OCI-LY1 (cell line): ENCODE measurements around the gene MEFV.
A peak's percentile ranks its signal among the peaks of the same experiment; 100 is the strongest.

Experiments
- H2AFZ ChIP-seq: fragments of 200-600 bp; sonication (generic), shearing (Covaris generic); 2 replicates; pipeline ENCODE4 v1.6.0; 2014; ENCODE audit warnings: antibody characterized with exemption, mild to moderate bottlenecking, low read length
- H3F3A ChIP-seq: fragments of 200-600 bp; sonication (generic), shearing (Covaris generic); 2 replicates; pipeline ENCODE4 v1.6.0; 2014; ENCODE audit warnings: mild to moderate bottlenecking, antibody characterized with exemption, low read length, moderate library complexity; ENCODE audit not compliant: insufficient read depth
- H3K27ac ChIP-seq: fragments of 200-600 bp; sonication (generic); 2 replicates; pipeline ENCODE4 v1.5.1; 2014; ENCODE audit warnings: low read length, mixed run types, mild to moderate bottlenecking, low read depth; ENCODE audit not compliant: poor library complexity, severe bottlenecking
- H3K27me3 ChIP-seq: fragments of 200-600 bp; sonication (generic); 2 replicates; pipeline ENCODE4 v1.6.0; 2014; ENCODE audit warnings: antibody characterized with exemption, mild to moderate bottlenecking, low read length, moderate library complexity; ENCODE audit not compliant: insufficient read depth
- H3K36me3 ChIP-seq: fragments of 200-600 bp; sonication (generic); 2 replicates; pipeline ENCODE4 v1.6.1; 2014; ENCODE audit warnings: mild to moderate bottlenecking, antibody characterized with exemption, low read length, moderate library complexity, mixed read lengths; ENCODE audit not compliant: insufficient read depth
- H3K4me1 ChIP-seq: fragments of 200-600 bp; sonication (generic); 2 replicates; pipeline ENCODE4 v1.5.1; 2014; ENCODE audit warnings: mild to moderate bottlenecking, low read length, moderate library complexity; ENCODE audit not compliant: insufficient read depth, severe bottlenecking
- H3K4me2 ChIP-seq: fragments of 200-600 bp; sonication (generic), shearing (Covaris generic); 2 replicates; pipeline ENCODE4 v1.6.1; 2014; ENCODE audit warnings: low read length
- H3K4me3 ChIP-seq: fragments of 200-600 bp; sonication (generic); 2 replicates; pipeline ENCODE4 v1.5.1; 2014; ENCODE audit warnings: low read length, low read depth, mild to moderate bottlenecking, mixed read lengths; ENCODE audit not compliant: poor library complexity, severe bottlenecking
- H3K79me2 ChIP-seq: fragments of 200-600 bp; shearing (Covaris generic); 2 replicates; pipeline ENCODE4 v1.6.1; 2016; ENCODE audit warnings: mixed run types, low read length, mixed read lengths; ENCODE audit not compliant: insufficient read depth
- H3K9ac ChIP-seq: fragments of 200-600 bp; sonication (generic), shearing (Covaris generic); 2 replicates; pipeline ENCODE4 v1.6.1; 2014; ENCODE audit warnings: mild to moderate bottlenecking, low read length, mixed read lengths
- H3K9me2 ChIP-seq: fragments of 200-600 bp; sonication (generic), shearing (Covaris generic); 2 replicates; pipeline ENCODE4 v1.6.1; 2014; ENCODE audit warnings: low read depth, mild to moderate bottlenecking, low read length, mixed read lengths
- H3K9me3 ChIP-seq: fragments of 200-600 bp; shearing (Covaris generic); 2 replicates; pipeline ENCODE4 v1.6.1; 2014; ENCODE audit warnings: low read length, mixed read lengths
- H4K20me1 ChIP-seq: fragments of 200-600 bp; sonication (generic), shearing (Covaris generic); 2 replicates; pipeline ENCODE4 v1.6.0; 2016; ENCODE audit warnings: mild to moderate bottlenecking, low read length; ENCODE audit not compliant: insufficient read depth
- EZH2 ChIP-seq: fragments of 200-600 bp; sonication (generic), shearing (Covaris generic); IDR thresholded peaks from 2 replicates; pipeline ENCODE4 v1.8.0; 2017; ENCODE audit warnings: borderline replicate concordance, mixed run types, mild to moderate bottlenecking, antibody characterized with exemption, low read length, moderate library complexity, mixed read lengths
- TF ChIP-seq, protein P1 (sequence below): fragments of 200-600 bp; sonication (generic), shearing (Covaris generic); IDR thresholded peaks from 2 replicates; pipeline ENCODE4 v1.5.1; 2017; ENCODE audit warnings: mild to moderate bottlenecking, antibody characterized with exemption, low read length, moderate library complexity, mixed read lengths

The MEFV gene

DNA sequence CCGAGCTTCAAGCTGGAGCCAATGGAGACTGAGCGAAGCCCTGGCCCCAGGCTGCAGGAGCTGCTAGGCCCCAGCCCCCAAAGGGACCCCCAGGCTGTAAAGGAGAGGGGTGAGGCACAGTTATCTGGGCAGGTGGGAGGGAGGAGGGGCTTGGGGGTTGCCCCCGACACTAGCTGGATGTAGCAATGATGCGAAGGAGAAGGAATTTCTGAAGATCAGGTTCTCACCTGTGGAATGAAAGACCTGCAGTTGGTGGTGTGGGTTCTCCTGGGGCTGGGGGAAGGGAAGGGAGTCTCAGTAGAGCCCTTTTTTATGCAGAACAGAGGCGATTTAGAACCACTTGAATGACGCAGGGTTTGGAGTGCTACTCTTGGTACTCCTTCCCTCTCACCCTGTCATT is 28.7 kb upstream of the MEFV start:
- Histone ChIP-seq H4K20me1 (no peaks in the 10 kb centered on the region), H3K9me2 (no peaks in the 10 kb centered on the region), H3K4me1 (peaks cover 21% of the 10 kb centered on the region), H3K27ac (no peak overlapping the region), H3F3A (no peaks in the 10 kb centered on the region), H3K4me2 (peak overlapping the region; percentile 73), H3K9me3 (peaks cover 27% of the 10 kb centered on the region), H3K9ac (no peak overlapping the region), H3K79me2 (peaks cover 29% of the 10 kb centered on the region), H3K27me3 (no peaks in the 10 kb centered on the region), H3K4me3 (peak overlapping the region; percentile 91), H2AFZ (no peak overlapping the region), H3K36me3 (peaks cover 60% of the 10 kb centered on the region)
- TF ChIP-seq, protein P1, sequence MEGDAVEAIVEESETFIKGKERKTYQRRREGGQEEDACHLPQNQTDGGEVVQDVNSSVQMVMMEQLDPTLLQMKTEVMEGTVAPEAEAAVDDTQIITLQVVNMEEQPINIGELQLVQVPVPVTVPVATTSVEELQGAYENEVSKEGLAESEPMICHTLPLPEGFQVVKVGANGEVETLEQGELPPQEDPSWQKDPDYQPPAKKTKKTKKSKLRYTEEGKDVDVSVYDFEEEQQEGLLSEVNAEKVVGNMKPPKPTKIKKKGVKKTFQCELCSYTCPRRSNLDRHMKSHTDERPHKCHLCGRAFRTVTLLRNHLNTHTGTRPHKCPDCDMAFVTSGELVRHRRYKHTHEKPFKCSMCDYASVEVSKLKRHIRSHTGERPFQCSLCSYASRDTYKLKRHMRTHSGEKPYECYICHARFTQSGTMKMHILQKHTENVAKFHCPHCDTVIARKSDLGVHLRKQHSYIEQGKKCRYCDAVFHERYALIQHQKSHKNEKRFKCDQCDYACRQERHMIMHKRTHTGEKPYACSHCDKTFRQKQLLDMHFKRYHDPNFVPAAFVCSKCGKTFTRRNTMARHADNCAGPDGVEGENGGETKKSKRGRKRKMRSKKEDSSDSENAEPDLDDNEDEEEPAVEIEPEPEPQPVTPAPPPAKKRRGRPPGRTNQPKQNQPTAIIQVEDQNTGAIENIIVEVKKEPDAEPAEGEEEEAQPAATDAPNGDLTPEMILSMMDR, result no peak
- no peak for TF ChIP-seq EZH2

DNA sequence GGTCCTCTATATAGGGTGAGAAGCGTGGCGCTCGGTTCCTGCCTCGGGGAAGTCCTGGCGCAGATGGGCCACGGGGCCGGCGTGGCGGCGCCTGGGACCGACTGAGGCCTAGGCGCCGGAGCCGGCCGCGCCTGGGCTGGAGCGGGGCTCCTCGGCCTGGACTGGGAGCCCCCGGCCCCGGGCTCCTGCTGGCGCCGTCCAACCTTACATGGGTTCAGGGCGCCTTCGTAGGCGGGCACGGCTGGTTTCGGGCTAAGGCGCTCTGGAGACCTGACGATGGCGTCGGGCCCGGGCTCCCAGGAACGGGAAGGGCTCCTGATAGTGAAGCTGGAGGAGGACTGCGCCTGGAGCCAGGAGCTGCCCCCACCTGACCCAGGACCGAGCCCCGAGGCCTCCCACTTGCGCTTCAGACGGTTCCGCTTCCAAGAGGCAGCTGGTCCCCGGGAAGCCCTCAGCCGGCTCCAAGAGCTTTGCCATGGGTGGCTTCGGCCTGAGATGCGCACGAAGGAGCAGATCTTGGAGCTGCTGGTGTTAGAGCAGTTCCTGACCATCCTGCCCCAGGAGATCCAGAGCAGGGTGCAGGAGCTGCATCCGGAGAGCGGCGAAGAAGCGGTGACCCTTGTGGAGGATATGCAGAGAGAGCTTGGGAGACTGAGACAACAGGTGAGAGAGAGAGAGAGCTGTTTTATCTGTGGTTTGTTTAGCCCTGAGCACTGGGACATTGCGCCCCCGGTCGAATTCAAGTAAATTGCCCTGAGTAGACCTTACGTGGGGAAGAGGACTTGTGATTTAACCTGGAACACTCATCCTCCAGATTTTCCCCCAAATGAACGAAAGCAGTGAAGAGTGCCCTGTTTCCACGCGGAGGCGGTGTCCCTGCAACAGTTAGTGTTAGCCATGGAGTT is 27.4 kb upstream of the MEFV start:
- no peak overlapping the region for H2AFZ ChIP-seq
- no peaks in the 10 kb centered on the region for H4K20me1 ChIP-seq
- no peaks in the 10 kb centered on the region for H3K27me3 ChIP-seq
- H3K27ac ChIP-seq, result peak overlapping the region; percentile 89
- H3F3A ChIP-seq, result no peaks in the 10 kb centered on the region
- peaks cover 14% of the 10 kb centered on the region for H3K9me3 ChIP-seq
- peak overlapping the region; percentile 81 for H3K9ac ChIP-seq
- peaks cover 29% of the 10 kb centered on the region for H3K79me2 ChIP-seq
- H3K36me3 ChIP-seq, result peaks cover 47% of the 10 kb centered on the region
- H3K9me2 ChIP-seq, result no peaks in the 10 kb centered on the region
- TF ChIP-seq, protein P1, result no peak
- no peak for TF ChIP-seq EZH2
- H3K4me1 ChIP-seq, result peaks cover 21% of the 10 kb centered on the region
- H3K4me3 ChIP-seq, result peak overlapping the region; percentile 91
- peak overlapping the region; percentile 73 for H3K4me2 ChIP-seq

DNA sequence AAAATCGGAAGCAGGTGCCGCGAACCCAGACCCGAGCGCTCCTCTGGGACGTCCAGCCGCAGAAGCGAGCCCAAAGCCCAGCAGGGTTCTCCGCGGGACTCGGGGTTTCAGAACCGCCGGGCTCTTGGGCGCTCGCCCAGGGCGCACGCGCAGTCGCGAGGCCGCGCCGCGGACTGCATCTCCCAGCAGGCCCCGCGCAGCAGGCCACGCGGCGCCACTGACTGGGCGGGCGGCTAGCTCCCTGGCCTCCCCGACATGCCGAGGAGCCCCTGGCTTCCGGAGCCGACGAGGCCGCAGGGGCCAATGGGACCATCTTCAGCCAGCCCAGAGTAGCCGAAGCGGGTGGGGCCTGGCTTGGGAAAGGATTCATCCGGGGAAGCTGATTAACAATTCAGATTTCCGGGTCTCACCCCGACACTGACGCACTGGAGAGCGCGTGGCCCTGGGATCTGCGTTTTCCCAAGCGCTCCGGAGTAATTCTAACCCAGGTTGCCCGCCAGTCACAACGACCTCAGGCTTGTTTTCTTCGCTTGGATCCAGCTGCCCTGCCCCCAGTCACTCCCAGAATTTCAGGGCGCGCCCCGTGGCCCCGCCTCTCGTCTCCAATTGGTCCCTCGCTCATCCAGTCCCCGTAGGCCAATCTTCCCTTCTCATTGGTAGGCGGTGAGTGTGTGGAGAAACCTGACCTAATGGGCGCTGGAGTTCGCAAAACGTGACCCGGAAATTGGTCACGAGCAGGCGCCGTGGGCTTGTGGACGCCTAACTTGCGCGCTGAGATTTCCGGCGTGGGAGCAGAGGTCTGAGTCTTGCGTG is 26.5 kb upstream of the MEFV start, which contains the start of gene ZNF263:
TSS of gene ZNF263 (plus strand) at position 762 of the 813 bp plus-strand sequence. CDS start 328 bp downstream, outside the sequence.
- Histone ChIP-seq H3F3A (no peaks in the 10 kb centered on the region), H3K9me2 (no peaks in the 10 kb centered on the region), H3K36me3 (peaks cover 38% of the 10 kb centered on the region), H3K9me3 (peaks cover 10% of the 10 kb centered on the region; the same call in 1 of the 2 replicates), H3K27me3 (no peaks in the 10 kb centered on the region), H3K9ac (peak within 1 kb of the TSS; percentile 81), H4K20me1 (no peaks in the 10 kb centered on the region), H3K79me2 (peaks cover 29% of the 10 kb centered on the region), H2AFZ (no peak within 1 kb of the TSS; the same call in 1 of the 2 replicates), H3K4me3 (peak within 1 kb of the TSS; percentile 91), H3K4me2 (peak within 1 kb of the TSS; percentile 73), H3K27ac (peak within 1 kb of the TSS; percentile 89), H3K4me1 (peaks cover 21% of the 10 kb centered on the region)
- TF ChIP-seq EZH2, result no peak
- TF ChIP-seq, protein P1, result no peak
